Psoas muscle (tissue), 8 donors: ENCODE data around the gene TAF1C. TPM values are rescaled to one million over a fixed set of nuclear protein-coding genes. Genes with fewer than 3 reads are reported as not detected.

Source experiments
- ATAC-seq, 4 donors: fragments of 200-7000 bp; cut with Tn5 transposase; one replicate each; pipeline ENCODE4 v1.9.1; 2020; ENCODE audit warnings: moderate library complexity in 3 of 4, mild to moderate bottlenecking in 2 of 4
- DNase-seq, 2 donors: peaks; one replicate each; pipeline ENCODE4 v3.0.0-alpha.2; 2020
- H3K27ac ChIP-seq: fragments of 200-600 bp; one replicate; pipeline ENCODE4 v1.8.0; 2022
- H3K27me3 ChIP-seq, 3 donors: fragments of 200-600 bp in 1 of 3; one replicate each; pipeline versions ENCODE4 v1.6.1 to v1.8.0; 2013 to 2022; ENCODE audit warnings: low read length in 2 of 3, mild to moderate bottlenecking in 2 of 3, moderate library complexity in 1 of 3; ENCODE audit not compliant: insufficient read depth in 3 of 3
- H3K36me3 ChIP-seq, 2 donors: fragments of 200-600 bp in 1 of 2; one replicate each; pipeline versions ENCODE4 v1.6.1 to v1.8.0; 2013 to 2022; ENCODE audit warnings: low read depth in 1 of 2, mild to moderate bottlenecking in 1 of 2, moderate library complexity in 1 of 2; ENCODE audit not compliant: insufficient read depth in 1 of 2
- H3K4me1 ChIP-seq: fragments of 200-600 bp; one replicate; pipeline ENCODE4 v1.8.0; 2022
- H3K4me3 ChIP-seq: fragments of 200-600 bp; one replicate; pipeline ENCODE4 v1.8.0; 2022; ENCODE audit warnings: mild to moderate bottlenecking
- H3K9me3 ChIP-seq: fragments of 200-600 bp; one replicate; pipeline ENCODE4 v1.8.0; 2022
- CTCF ChIP-seq: fragments of 200-600 bp; IDR thresholded peaks from one replicate; pipeline ENCODE4 v1.8.0; 2022; ENCODE audit warnings: antibody characterized with exemption
- WGBS, 3 donors: extraction: QIAGEN DNeasy Blood & Tissue Kit; methylation state at CpG; one replicate each; pipeline versions ENCODE4 v1.1.6 to v1.1.7; 2013; 5-methylcytosine and 5-hydroxymethylcytosine counted together
- intact Hi-C, 2 donors: fragments of 100-400 bp; cut with DNase I; formaldehyde crosslinking; loops; one replicate each; pipeline versions ENCODE4 v1.11.0 to v1.14.2; 2022
- polyA plus RNA-seq, 3 donors: library from polyadenylated mRNA; stranded (reverse); fragments of 200-250 nt; gene quantifications; one replicate each; pipeline ENCODE4 v1.2.3, GENCODE V29; 2013
- total RNA-seq, 4 donors: library from RNA; stranded (reverse); fragmentation: NEBNext Ultra II Directional in 2 of 4; extraction: Animal tissue kit (Norgen Biotek cat#: 25700) in 2 of 4; gene quantifications; one replicate each; pipeline versions ENCODE4 v1.2.1 to v1.2.4, GENCODE V29; 2021 to 2023
- donor health status: healthy with polysubstance abuse.
- donor health status: DM: no; HTN: no; CAD: no; lungs with moderate emphysema.
- donor health status: Bipolar disorder and iron deficiency.
- donor health status: healthy.
- donor health status: DM: yes; HTN: yes; CAD: no.
- donor health status: DM: no; HTN: no; CAD: no.
- donor health status: DM: no; HTN: no; CAD: no.
- donor health status: DM: yes; HTN: yes; CAD: no.

TAF1C gene
- total and polyA plus RNA-seq, 7 donors: 8.3 to 24.4 (median 18.3) TPM

GRCh38 chr16:84226026-84226425 is 39.2 kb upstream of the TAF1C start:
- peaks cover 0 to 7% (median 3%) of the 10 kb centered on the region in 3 donors for H3K27me3 ChIP-seq
- DNase-seq (no peak), ATAC-seq (no peak)
- intact Hi-C loops: no loop called here
- H3K4me1 ChIP-seq: peaks cover 2% of the 10 kb centered on the region
- no peak overlapping the region for H3K27ac ChIP-seq
- no peak overlapping the region for H3K4me3 ChIP-seq
- TF ChIP-seq CTCF: no peak
- no peaks in the 10 kb centered on the region for H3K9me3 ChIP-seq
- WGBS, 3 donors: 84 to 87% (median 84%) methylated on average over 8 of the region's 8 CpGs
- H3K36me3 ChIP-seq: no peaks in the 10 kb centered on the region

GRCh38 chr16:84225571-84225970 is 38.7 kb upstream of the TAF1C start:
- Histone ChIP-seq H3K4me3 (no peak overlapping the region), H3K4me1 (peaks cover 2% of the 10 kb centered on the region), H3K36me3 (no peaks in the 10 kb centered on the region), H3K27ac (no peak overlapping the region), H3K27me3 (peaks cover 0 to 7% (median 3%) of the 10 kb centered on the region in 3 donors), H3K9me3 (no peaks in the 10 kb centered on the region)
- TF ChIP-seq CTCF: no peak
- no peak for DNase-seq
- intact Hi-C loops: no loop called here
- WGBS, 3 donors: 75 to 81% (median 77%) methylated on average over 7 of the region's 7 CpGs
- ATAC-seq: no peak

GRCh38 chr16:84225126-84225525 is 38.3 kb upstream of the TAF1C start:
- 87 to 88% (median 88%) methylated on average over 3 of the region's 3 CpGs for WGBS, 3 donors
- intact Hi-C loops: no loop called here
- H3K27ac ChIP-seq: no peak overlapping the region
- H3K36me3 ChIP-seq: no peaks in the 10 kb centered on the region
- TF ChIP-seq CTCF: no peak
- ATAC-seq (no peak), DNase-seq (no peak)
- H3K4me3 ChIP-seq: no peak overlapping the region
- H3K27me3 ChIP-seq: peaks cover 0 to 7% (median 3%) of the 10 kb centered on the region in 3 donors
- no peaks in the 10 kb centered on the region for H3K9me3 ChIP-seq
- peaks cover 2% of the 10 kb centered on the region for H3K4me1 ChIP-seq

- intact Hi-C loops: no loop called here
Measured at GRCh38 chr16:84224554-84224953, 37.7 kb upstream of the TAF1C start.

More at GRCh38 chr16:84224554-84224953, 37.7 kb upstream of the TAF1C start:
- DNase-seq: no peak
- no peaks in the 10 kb centered on the region for H3K36me3 ChIP-seq
- no peak overlapping the region for H3K4me3 ChIP-seq
- ATAC-seq: no peak
- H3K27ac ChIP-seq: no peak overlapping the region
- H3K4me1 ChIP-seq: peaks cover 2% of the 10 kb centered on the region
- H3K9me3 ChIP-seq: no peaks in the 10 kb centered on the region
- TF ChIP-seq CTCF: no peak
- peaks cover 0 to 7% (median 3%) of the 10 kb centered on the region in 3 donors for H3K27me3 ChIP-seq
- WGBS, 3 donors: 90 to 94% (median 92%) methylated on average over 3 of the region's 3 CpGs
